Astrocyte of the spinal cord (primary cell): ENCODE measurements around the gene HMG20A.
A peak's percentile ranks its signal among the peaks of the same experiment; 100 is the strongest.

Experiments used
- DNase-seq: peaks from one replicate; pipeline ENCODE4 v3.0.0; 2011; ENCODE audit warnings: low read depth, low spot score
- H3K4me3 ChIP-seq: 2 replicates; pipeline ENCODE4 v1.5.1; 2011; ENCODE audit warnings: low read depth, mild to moderate bottlenecking, low read length, moderate library complexity
- in situ Hi-C: cut with HindIII; loops from 2 replicates; pipeline ENCODE4 v1.10.0; 2017; ENCODE audit warnings: low sequenced_read_pairs
- TF ChIP-seq, protein P1 (sequence below): IDR thresholded peaks from 2 replicates; pipeline ENCODE4 v1.5.1; 2012; ENCODE audit warnings: low read depth, mild to moderate bottlenecking, low read length, inconsistent platforms

HMG20A gene

DNA sequence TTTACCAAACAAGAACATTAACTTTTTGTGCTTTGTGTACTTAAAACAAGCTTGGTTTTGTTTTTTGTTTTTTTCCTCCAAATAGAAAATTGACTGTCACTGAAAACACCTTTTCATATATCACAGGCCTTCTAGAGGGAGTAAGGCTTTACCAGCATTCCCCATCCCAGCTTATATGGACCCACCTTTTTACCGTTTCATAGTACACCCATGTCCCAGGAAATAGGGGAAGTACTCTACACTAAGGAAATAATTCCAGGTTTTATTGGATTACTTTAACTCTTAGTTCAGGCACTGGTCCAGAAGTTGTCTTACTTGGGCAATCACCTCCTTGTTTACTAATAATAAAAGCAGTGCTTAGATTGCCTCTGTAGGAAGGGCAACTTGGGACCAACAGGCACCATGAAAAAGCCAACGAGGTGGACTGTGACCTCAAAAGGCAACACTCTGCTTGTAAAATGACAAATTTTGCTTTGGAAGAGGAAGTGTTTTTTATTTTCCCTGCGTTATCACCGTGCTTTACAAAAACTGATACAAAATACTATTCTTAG is 26.2 kb downstream of the HMG20A start:
- no peak overlapping the region for H3K4me3 ChIP-seq
- in situ Hi-C loops = no loop called here
- DNase-seq = no peak
- TF ChIP-seq, protein P1, sequence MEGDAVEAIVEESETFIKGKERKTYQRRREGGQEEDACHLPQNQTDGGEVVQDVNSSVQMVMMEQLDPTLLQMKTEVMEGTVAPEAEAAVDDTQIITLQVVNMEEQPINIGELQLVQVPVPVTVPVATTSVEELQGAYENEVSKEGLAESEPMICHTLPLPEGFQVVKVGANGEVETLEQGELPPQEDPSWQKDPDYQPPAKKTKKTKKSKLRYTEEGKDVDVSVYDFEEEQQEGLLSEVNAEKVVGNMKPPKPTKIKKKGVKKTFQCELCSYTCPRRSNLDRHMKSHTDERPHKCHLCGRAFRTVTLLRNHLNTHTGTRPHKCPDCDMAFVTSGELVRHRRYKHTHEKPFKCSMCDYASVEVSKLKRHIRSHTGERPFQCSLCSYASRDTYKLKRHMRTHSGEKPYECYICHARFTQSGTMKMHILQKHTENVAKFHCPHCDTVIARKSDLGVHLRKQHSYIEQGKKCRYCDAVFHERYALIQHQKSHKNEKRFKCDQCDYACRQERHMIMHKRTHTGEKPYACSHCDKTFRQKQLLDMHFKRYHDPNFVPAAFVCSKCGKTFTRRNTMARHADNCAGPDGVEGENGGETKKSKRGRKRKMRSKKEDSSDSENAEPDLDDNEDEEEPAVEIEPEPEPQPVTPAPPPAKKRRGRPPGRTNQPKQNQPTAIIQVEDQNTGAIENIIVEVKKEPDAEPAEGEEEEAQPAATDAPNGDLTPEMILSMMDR = no peak

DNA sequence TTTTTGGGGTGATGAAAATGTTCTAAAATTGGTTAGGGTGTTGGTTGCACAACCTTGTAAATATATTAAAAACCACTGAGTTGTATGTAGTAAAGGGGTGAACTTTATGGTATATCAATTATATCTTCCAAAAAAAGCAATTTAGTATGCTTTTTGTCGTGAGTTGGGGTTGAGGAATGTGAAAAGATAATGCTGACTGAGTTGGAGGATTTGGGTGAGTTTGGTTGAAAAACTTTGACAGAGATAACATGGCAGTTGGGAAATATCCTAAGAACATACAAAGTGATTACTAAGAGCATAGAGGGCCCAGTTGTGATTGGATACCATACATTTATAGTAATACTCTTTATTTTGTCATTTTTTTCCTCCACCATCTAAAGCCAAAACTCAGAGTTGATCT is 33.6 kb downstream of the HMG20A start:
- in situ Hi-C loops = no loop called here
- no peak overlapping the region for H3K4me3 ChIP-seq
- TF ChIP-seq, protein P1 = no peak
- no peak for DNase-seq

DNA sequence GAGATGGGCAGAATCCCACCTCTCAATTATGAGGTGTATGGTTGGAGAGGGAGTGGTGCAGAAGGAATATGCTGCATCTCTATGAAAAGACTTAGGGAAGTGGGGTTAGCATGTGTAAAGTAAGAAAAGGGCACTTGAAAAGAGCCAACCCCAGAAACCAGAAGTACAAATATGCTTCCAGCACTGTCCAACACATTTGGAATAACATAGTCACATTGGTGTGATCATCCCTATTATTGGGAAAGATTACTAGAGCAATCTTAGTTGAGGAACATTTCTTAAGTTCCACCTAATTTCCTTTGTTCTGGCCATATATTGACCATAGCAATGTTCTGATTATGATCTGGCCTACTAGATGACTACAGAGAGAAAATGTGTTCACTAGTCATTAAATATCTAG is 34.3 kb downstream of the HMG20A start:
- in situ Hi-C loops = no loop called here
- DNase-seq = peak; percentile 12
- H3K4me3 ChIP-seq = no peak overlapping the region
- TF ChIP-seq, protein P1 = no peak

DNA sequence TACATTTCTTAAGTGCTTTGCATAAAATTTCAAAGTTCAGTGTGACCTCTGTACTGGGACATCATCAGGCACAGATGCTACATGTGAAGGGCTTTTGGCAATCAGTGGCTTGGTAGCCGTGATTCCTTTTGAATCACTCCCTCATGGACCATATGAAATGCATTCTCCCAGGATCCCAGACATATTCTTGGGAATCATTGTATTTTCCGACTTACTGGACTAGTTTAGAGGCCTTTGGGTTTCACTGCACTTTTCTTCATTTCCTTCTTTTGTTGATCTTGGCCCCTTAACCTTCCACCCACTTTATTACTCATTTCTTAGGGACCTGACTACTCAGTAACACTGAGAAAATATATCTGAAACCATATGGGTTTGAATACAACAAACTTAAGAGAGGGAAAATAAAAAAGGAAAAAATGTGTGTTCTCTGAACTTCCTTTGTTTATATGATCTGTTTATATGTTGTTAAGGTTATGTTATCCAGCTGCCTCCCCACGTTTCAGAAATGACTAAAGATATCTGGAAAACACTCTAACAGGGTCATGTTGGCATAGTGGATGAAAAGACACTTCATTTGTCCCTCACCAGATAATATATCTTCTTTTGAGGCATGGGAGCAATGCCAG is 35.1 kb downstream of the HMG20A start:
- no peak overlapping the region for H3K4me3 ChIP-seq
- TF ChIP-seq, protein P1 = no peak
- in situ Hi-C loops = no loop called here
- DNase-seq = peak; percentile 83

DNA sequence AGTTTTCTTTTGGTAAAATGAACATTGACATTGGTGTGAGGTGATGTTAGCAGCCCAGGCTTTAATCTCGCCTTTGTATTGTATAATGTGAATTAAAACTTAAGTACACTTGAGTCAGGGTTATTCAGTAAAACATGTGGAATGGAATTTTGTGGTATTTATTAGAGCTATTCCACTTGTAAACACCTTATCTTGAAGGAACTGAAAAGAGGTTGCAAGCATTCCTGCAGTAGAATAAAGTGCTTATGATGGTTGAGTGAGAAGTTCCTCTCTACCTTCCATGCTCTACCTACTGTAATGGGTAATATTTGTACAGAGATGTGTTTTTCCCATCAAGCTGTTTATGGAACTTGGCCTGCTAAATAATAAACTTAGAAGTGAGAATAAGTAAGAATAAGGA is 36.1 kb downstream of the HMG20A start:
- in situ Hi-C loops = no loop called here
- TF ChIP-seq, protein P1 = no peak
- H3K4me3 ChIP-seq = no peak overlapping the region
- no peak for DNase-seq

DNA sequence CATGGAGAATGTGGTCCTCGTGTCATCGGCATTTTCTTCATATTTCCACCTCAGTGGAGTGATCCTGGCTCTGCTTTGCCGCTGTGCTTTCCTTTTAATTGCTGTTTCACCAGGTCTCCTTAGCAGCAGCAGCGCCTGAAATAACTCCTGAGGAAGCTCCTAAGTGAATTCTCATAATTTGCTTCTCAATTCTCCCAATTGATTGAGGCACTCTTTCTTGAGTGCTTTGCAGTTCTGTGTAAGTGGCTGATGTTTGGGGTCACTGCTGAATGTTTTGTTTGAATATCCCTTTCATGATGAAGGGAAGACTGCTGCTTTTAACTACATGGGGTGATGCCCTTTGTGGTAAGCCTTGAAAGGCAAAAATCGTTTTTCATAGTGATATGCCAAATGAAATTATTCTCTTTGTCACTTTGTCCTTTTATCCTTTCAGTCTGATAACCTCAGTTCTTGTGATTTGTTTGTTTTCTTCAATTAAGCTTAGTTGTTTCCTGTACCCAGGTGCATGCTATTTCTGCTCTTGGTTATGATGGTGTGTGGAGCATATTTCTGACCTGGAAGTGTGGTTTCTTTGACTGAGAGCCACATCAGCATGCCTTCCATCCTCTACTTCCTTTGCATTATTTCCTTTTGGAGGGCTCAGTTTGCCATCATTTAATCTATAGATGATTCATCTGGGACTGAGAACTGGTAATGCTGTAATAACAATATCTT is 36.7 kb downstream of the HMG20A start:
- TF ChIP-seq, protein P1 = no peak
- in situ Hi-C loops = no loop called here
- peak; percentile 41 for DNase-seq

More for the DNA sequence above, 36.7 kb downstream of the HMG20A start:
- no peak overlapping the region for H3K4me3 ChIP-seq
